Osteoblast (primary cell): ENCODE measurements around the gene C4A. TPM values are rescaled to one million over a fixed set of nuclear protein-coding genes. Genes with fewer than 3 reads are reported as not detected.
A peak's percentile ranks its signal among the peaks of the same experiment; 100 is the strongest.
"Not testable (repeated sequence)": the region's sequence is repeated elsewhere in the genome, so short reads cannot be mapped to it uniquely, and the experiment has no call there.

Source experiments
- DNase-seq: peaks from one replicate; pipeline ENCODE4 v3.0.0; 2011; ENCODE audit warnings: low spot score, mixed read lengths; ENCODE audit not compliant: insufficient read length; ENCODE audit errors: missing footprints
- H2AFZ ChIP-seq: 2 replicates; pipeline ENCODE4 v1.6.0; 2011; ENCODE audit warnings: mild to moderate bottlenecking, low read length
- H3K27ac ChIP-seq: 2 replicates; pipeline ENCODE4 v1.5.1; 2011; ENCODE audit warnings: mild to moderate bottlenecking, low read depth, low read length, moderate library complexity
- H3K27me3 ChIP-seq: 2 replicates; pipeline ENCODE4 v1.6.0; 2012; ENCODE audit warnings: mild to moderate bottlenecking, control low read depth, inconsistent platforms, low read length, moderate library complexity; ENCODE audit not compliant: insufficient read depth
- H3K36me3 ChIP-seq: 2 replicates; pipeline ENCODE4 v1.5.1; 2011; ENCODE audit warnings: mild to moderate bottlenecking, low read length, control low read depth, moderate library complexity; ENCODE audit not compliant: insufficient read depth
- H3K4me1 ChIP-seq: 2 replicates; pipeline ENCODE4 v1.5.1; 2011; ENCODE audit warnings: mild to moderate bottlenecking, low read length, control low read depth, moderate library complexity; ENCODE audit not compliant: insufficient read depth
- H3K4me2 ChIP-seq: 2 replicates; pipeline ENCODE4 v1.6.0; 2011; ENCODE audit warnings: mild to moderate bottlenecking, low read length; ENCODE audit not compliant: insufficient read depth
- H3K4me3 ChIP-seq: fragments of 200-600 bp; sonication (generic); 3 replicates; pipeline ENCODE4 v1.5.1; 2012; ENCODE audit warnings: mild to moderate bottlenecking, low read length, inconsistent platforms; ENCODE audit not compliant: insufficient read depth
- H3K79me2 ChIP-seq: 2 replicates; pipeline ENCODE4 v1.6.0; 2012; ENCODE audit warnings: mild to moderate bottlenecking, low read length, control low read depth, inconsistent platforms; ENCODE audit not compliant: insufficient read depth
- H3K9me3 ChIP-seq: 2 replicates; pipeline ENCODE4 v1.5.1; 2011; ENCODE audit warnings: low read depth, low read length, control low read depth
- H4K20me1 ChIP-seq: 2 replicates; pipeline ENCODE4 v1.6.0; 2012; ENCODE audit warnings: mild to moderate bottlenecking, low read length, control low read depth; ENCODE audit not compliant: insufficient read depth
- total RNA-seq: library from RNA; depleted of rRNA; stranded (reverse); fragments of >200 nt; gene quantifications from 2 replicates; pipeline ENCODE4 v1.2.3, GENCODE V29; 2012
- TF ChIP-seq, protein P1 (sequence below): IDR thresholded peaks from 2 replicates; pipeline ENCODE4 v1.5.1; 2011; ENCODE audit warnings: mild to moderate bottlenecking, low read depth, low read length, moderate library complexity; ENCODE audit errors: extremely low read depth

C4A gene
- total RNA-seq, 1 donor = 7.2 TPM

DNA sequence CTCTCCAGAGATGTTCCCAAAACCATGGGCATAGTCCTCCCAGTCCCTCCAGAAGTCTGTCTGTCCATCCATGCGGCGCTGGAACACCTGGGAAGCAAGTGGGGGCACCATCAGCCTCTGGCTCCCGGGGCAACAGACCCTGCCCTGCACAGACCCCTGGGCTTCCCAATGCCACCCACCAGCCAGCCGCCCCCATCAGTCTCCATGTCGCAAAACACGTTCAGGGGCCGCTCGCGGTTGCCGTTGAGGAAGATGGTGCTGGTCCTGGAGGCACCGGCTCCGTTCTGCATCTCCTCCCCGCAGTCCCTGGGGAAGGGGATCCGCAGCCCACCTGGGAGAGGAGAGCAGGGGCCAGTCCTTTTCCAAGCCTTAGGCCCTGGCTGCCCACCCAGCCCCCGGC lies 60.4 kb downstream of the C4A start:
- H3K9me3 ChIP-seq, H4K20me1 ChIP-seq, H3K4me3 ChIP-seq, H3K79me2 ChIP-seq, H3K4me2 ChIP-seq, H3K36me3 ChIP-seq, H2AFZ ChIP-seq, H3K27me3 ChIP-seq, H3K4me1 ChIP-seq, DNase-seq, H3K27ac ChIP-seq: not testable (repeated sequence)

DNA sequence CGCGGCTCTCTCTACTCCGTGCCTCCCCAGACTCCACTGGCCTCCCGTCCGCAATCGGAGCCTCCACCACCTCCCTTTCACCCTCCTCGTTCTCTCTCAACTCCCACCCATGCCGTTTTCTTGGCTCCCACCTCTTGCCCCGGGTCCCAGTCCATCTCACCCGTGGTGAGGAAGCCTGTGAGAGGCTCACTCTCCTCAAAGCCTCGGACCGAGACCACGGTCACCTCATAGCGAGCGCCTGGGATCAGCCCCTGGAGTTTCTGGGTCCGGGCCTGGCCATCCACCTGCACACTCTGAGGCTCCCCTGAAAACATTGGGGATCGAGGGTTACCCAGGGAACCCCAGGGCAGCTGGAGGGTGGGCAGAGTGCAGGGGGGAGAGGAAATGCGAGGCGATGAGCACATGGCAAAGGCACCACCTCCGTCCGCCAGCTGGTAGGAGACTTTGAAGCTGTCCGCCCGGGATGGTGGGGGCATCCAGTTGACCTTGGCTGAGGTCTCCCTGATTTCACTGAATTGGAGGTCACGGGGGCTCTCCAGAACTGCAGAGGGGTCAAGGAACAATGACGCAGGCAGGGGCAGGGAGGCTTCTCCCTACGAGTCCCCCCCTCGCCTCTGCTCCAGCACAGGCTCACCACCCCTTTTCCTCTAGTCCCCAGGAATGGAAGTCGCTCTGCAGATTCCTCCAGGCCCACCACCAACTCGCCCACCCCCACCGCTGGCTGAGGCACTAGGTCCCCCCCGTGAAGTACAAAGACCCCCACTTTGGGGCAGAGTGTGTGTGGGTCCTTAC lies 61.9 kb downstream of the C4A start:
- H2AFZ ChIP-seq, H3K27ac ChIP-seq, H3K79me2 ChIP-seq, H3K4me3 ChIP-seq, H3K9me3 ChIP-seq, H3K27me3 ChIP-seq, H3K4me2 ChIP-seq, H3K36me3 ChIP-seq, H4K20me1 ChIP-seq: not testable (repeated sequence)
- H3K4me1 ChIP-seq = peaks cover 12% of the 10 kb centered on the region
- DNase-seq = peak; percentile 53

DNA sequence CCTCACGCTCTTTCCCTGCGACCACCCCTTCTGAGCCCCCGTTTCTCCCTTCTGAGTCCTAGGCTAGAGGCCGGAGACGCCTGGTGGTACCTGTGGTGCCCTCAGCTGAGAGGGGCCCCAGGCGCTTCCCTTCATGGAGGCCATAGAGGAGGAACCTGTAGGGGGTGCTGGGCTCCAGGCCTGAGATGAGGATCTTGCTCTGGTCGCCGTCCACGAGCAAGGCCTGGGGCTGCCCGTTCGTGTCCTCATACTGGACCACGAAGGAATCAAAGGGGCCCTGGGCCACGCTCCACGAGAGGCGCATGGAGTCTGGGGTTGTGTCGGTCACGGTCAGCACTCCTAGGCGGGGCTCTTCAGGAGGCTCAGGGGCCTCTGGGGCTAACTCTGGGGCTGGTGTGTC lies 63.1 kb downstream of the C4A start:
- not testable (repeated sequence) for H4K20me1 ChIP-seq

DNA sequence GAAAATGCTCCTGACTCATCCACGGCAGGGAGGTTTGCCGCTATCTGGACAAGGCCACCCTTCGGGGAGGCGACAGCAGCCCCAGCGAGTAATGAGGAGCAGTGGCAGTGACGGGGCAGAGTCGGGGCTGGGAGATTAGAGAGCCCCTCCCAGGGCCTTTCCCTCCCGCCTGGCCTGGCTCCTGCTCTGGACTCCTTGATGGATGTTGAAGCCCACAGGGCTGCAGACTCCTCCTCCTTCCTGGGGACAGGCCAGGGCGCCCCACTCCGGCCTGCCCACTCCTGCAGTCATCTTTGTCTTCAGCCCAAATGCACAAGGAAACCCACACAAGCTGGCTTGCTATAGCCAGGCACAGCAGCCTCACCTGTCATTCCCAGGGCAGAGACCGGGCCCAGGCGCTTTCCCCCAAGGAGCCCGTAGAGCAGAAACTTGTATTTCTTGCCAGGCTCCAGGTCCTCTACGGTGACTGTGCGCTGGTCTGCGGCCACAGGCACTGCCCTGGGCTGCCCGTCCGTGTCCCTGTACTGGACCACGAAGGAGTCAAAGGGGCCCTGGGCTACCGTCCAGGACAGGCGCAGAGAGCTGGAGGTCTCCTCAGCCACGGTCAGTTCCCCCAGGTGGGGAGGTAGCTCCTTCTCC lies 64.1 kb downstream of the C4A start:
- H3K79me2 ChIP-seq = no peaks in the 10 kb centered on the region
- H4K20me1 ChIP-seq = no peaks in the 10 kb centered on the region
- no peaks in the 10 kb centered on the region for H3K36me3 ChIP-seq
- H3K4me3 ChIP-seq = no peak overlapping the region
- TF ChIP-seq, protein P1, sequence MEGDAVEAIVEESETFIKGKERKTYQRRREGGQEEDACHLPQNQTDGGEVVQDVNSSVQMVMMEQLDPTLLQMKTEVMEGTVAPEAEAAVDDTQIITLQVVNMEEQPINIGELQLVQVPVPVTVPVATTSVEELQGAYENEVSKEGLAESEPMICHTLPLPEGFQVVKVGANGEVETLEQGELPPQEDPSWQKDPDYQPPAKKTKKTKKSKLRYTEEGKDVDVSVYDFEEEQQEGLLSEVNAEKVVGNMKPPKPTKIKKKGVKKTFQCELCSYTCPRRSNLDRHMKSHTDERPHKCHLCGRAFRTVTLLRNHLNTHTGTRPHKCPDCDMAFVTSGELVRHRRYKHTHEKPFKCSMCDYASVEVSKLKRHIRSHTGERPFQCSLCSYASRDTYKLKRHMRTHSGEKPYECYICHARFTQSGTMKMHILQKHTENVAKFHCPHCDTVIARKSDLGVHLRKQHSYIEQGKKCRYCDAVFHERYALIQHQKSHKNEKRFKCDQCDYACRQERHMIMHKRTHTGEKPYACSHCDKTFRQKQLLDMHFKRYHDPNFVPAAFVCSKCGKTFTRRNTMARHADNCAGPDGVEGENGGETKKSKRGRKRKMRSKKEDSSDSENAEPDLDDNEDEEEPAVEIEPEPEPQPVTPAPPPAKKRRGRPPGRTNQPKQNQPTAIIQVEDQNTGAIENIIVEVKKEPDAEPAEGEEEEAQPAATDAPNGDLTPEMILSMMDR = no peak
- H3K27ac ChIP-seq = no peak overlapping the region
- peaks cover 12% of the 10 kb centered on the region for H3K4me1 ChIP-seq
- no peaks in the 10 kb centered on the region for H3K9me3 ChIP-seq
- H3K4me2 ChIP-seq = no peak overlapping the region
- no peaks in the 10 kb centered on the region for H3K27me3 ChIP-seq
- DNase-seq = no peak
- H2AFZ ChIP-seq = no peak overlapping the region

More for the DNA sequence above, 63.1 kb downstream of the C4A start:
- H2AFZ ChIP-seq, H3K79me2 ChIP-seq, H3K27ac ChIP-seq, DNase-seq, H3K9me3 ChIP-seq, H3K4me2 ChIP-seq, H3K27me3 ChIP-seq, H3K4me3 ChIP-seq, H3K36me3 ChIP-seq: not testable (repeated sequence)
- peaks cover 12% of the 10 kb centered on the region for H3K4me1 ChIP-seq

DNA sequence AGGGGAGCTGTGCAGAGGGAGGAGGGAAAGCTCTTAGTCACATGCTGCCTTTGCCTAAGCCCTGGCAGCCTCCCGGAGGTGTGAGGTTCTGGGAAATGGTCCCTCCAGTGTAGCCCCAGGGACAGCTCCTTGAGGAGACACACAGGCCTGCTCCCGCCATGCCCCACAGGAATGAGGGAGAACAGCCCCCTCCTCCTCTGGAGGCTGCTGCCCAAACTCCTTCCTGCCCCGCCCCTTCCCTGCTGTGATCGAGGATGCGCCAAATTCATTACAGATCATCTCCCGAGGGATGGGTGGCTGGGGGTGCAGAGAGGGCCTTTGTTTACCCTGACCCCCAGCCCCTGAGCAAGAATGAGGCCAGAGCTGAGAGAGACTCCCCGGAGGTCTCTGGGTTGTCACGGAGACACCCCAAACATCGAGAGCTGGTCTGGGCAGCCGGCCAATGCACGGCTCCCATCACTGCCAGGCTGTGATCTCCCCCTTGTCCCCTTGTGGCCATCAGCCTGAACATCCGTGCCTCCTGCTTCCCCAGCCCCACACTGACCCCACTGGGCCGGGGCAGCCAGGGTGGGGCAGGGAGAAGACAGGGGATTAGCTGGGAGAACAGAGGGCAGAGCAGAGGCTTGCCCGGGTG lies 64.7 kb downstream of the C4A start:
- no peaks in the 10 kb centered on the region for H3K36me3 ChIP-seq
- no peak overlapping the region for H3K27ac ChIP-seq
- H4K20me1 ChIP-seq = no peaks in the 10 kb centered on the region
- H3K4me3 ChIP-seq = no peak overlapping the region
- H3K79me2 ChIP-seq = no peaks in the 10 kb centered on the region
- H3K27me3 ChIP-seq = peaks cover 6% of the 10 kb centered on the region
- H3K9me3 ChIP-seq = no peaks in the 10 kb centered on the region
- no peak overlapping the region for H2AFZ ChIP-seq
- TF ChIP-seq, protein P1 = no peak
- DNase-seq = peak; percentile 90
- peaks cover 12% of the 10 kb centered on the region for H3K4me1 ChIP-seq
- no peak overlapping the region for H3K4me2 ChIP-seq
